NB4 (cell line): ENCODE measurements around the gene AUP1.

Source experiments
- DNase-seq: peaks from one replicate; pipeline ENCODE4 v3.0.0; 2010; ENCODE audit warnings: low read depth
- H3K4me3 ChIP-seq: one replicate; pipeline ENCODE4 v1.5.1; 2011; ENCODE audit warnings: mild to moderate bottlenecking, low read depth, low read length, moderate library complexity
- CTCF ChIP-seq: IDR thresholded peaks from one replicate; pipeline ENCODE4 v1.5.1; 2012; ENCODE audit warnings: low read depth, low read length
- MAX ChIP-seq: IDR thresholded peaks from 2 replicates; pipeline ENCODE4 v1.6.1; 2011; ENCODE audit warnings: low read depth, low read length
- MYC ChIP-seq: IDR thresholded peaks from 2 replicates; pipeline ENCODE4 v1.6.1; 2011; ENCODE audit warnings: low read depth, low read length
- POLR2A ChIP-seq: IDR thresholded peaks from 2 replicates; pipeline ENCODE4 v1.6.1; 2011; ENCODE audit warnings: mild to moderate bottlenecking; ENCODE audit not compliant: insufficient read length; ENCODE audit errors: extremely low read depth

The AUP1 gene

GRCh38 chr2:74553892-74554819 is 24.6 kb upstream of the AUP1 start, which contains the start of the genes DOK1 and LOXL3:
Gene DOK1, plus strand, starts transcription at chr2:74554720. Its CDS starts 35 bp downstream, at chr2:74554755.
Gene LOXL3, minus strand, starts transcription at chr2:74553942. Its CDS starts 1,308 bp downstream, at chr2:74552634.
- TF ChIP-seq MAX (no peak), POLR2A (peak; percentile 40)
- H3K4me3 ChIP-seq: peak within 1 kb of the TSS; percentile 96
- DNase-seq: peak; percentile 86

GRCh38 chr2:74552914-74553811 is 23.7 kb upstream of the AUP1 start:
- peak; percentile 52 for DNase-seq
- TF ChIP-seq MYC: no peak
- TF ChIP-seq MAX: no peak
- TF ChIP-seq CTCF: no peak
- TF ChIP-seq POLR2A: no peak
- H3K4me3 ChIP-seq: peak overlapping the region; percentile 8

- TF ChIP-seq CTCF: no peak
- TF ChIP-seq MYC: no peak
- TF ChIP-seq POLR2A: no peak
- TF ChIP-seq MAX: no peak
- DNase-seq: no peak
- no peak overlapping the region for H3K4me3 ChIP-seq
These were observed 22.7 kb upstream of the AUP1 start for GRCh38 chr2:74551942-74552913.

GRCh38 chr2:74551530-74551929 is 22.0 kb upstream of the AUP1 start:
- DNase-seq: no peak
- TF ChIP-seq CTCF: no peak
- no peak for TF ChIP-seq POLR2A
- no peak for TF ChIP-seq MAX
- TF ChIP-seq MYC: no peak
- no peak overlapping the region for H3K4me3 ChIP-seq

- H3K4me3 ChIP-seq: peak overlapping the region; percentile 77
- TF ChIP-seq POLR2A (no peak), MYC (no peak), MAX (no peak), CTCF (no peak)
- no peak for DNase-seq
These were observed 20.7 kb upstream of the AUP1 start for GRCh38 chr2:74550231-74550630.
